Stimulated activated CD4-positive, alpha-beta T cell treated with anti-CD3 and anti-CD28 coated beads, TNF-alpha, amount 100 ng/mL, for 24 hours (primary cell): Measurements from ENCODE around the gene TACC3.
A peak's percentile ranks its signal among the peaks of the same experiment; 100 is the strongest.

ENCODE experiments used
- DNase-seq, 3 experiments: peaks; one replicate each; pipeline ENCODE4 v3.0.0-alpha.2; 2020; ENCODE audit warnings: low read depth in 3 of 3

Gene TACC3

GRCh38 chr4:1722551-1723118 is 1.3 kb downstream of the TACC3 start:
- peak in 1 of 3 experiments; percentile 37 for DNase-seq

DNA sequence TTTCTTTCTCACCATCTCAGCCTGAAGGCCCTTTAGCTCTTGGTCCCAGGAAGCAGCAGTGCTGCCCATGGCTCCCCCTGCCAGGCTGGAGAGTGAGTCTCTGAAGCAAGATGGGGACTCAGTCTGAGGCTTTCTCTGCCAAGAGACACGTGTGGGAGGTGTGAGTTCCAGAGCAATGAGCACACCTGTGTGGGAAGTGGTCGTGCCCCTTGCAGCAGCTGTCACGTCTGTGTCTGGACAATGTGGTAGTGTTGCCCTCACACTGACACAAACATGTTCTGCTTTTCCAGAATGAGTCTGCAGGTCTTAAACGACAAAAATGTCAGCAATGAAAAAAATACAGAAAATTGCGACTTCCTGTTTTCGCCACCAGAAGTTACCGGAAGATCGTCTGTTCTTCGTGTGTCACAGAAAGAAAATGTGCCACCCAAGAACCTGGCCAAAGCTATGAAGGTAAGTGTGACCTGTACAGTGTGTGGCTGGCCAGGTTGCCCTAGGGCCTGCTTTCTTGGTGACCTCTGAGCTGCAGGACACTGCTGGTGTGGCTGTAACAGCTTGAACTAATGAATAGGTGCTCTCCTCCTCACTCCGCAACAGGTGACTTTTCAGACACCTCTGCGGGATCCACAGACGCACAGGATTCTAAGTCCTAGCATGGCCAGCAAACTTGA is 1.9 kb downstream of the TACC3 start:
- peak in 2 of 3 experiments; percentile 47 to 61 for DNase-seq

DNA sequence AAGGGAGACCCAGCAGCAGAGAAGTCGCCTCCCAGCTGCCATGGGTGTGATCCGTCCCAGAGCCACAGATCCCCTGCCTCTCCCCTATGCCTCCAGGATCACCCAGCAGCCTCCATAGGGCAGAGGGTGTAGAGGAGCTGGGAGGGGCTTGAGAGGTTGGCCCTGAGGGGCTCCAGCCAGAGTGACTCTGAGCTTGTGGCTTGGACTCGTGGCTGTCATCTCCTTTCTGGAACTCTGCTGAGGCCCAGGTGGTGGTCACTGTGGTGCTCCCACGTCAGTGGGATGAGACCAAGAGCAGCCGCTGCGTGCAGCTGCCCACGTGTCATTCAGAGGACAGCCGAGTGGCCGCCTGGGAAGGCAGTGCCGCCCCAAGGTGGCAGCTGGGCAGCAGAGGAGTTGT is 4.2 kb downstream of the TACC3 start:
- DNase-seq: no peak

GRCh38 chr4:1726146-1726934 is 5.0 kb downstream of the TACC3 start:
- peak; percentile 78 to 86 (median 84) for DNase-seq

DNA sequence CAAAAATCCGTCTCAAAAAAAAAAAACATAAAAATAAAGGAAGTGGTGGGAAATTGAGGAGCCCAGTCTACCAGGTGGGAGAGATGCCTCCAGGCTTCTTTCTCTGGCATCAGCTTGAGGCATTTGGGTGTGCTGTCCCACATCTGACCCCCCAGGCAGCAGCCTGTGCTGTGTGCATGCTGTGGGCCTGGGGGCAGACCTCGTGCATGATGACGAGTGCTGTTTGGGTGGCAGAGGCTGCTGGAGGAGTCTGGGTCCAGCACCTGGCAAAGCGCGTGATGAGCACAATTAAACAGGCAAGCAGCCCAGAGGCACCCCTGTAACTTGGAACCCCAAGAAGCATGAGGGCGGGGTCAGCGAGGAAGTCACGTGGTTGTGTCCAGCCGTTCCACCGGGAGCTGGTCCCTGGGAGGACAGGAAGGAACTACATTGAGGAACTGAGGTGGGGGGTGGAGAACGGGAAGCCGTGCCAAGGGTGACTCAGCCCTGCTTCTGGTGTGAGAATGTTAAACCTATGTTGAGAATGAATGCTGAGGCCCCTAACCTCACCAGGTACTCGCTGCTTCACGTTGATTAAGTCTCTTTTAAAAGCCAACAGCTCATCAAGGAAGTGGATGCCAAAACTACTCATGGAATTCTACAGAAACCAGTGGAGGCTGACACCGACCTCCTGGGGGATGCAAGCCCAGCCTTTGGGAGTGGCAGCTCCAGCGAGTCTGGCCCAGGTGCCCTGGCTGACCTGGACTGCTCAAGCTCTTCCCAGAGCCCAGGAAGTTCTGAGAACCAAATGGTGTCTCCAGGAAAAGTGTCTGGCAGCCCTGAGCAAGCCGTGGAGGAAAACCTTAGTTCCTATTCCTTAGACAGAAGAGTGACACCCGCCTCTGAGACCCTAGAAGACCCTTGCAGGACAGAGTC is 6.1 kb downstream of the TACC3 start:
- no peak for DNase-seq

GRCh38 chr4:1728061-1728980 is 7.0 kb downstream of the TACC3 start:
- DNase-seq: no peak

GRCh38 chr4:1730532-1731135 is 9.3 kb downstream of the TACC3 start:
- DNase-seq: no peak

GRCh38 chr4:1731180-1731579 is 9.9 kb downstream of the TACC3 start:
- no peak for DNase-seq

- DNase-seq: no peak
Observed at GRCh38 chr4:1732911-1733310, 11.6 kb downstream of the TACC3 start.

DNA sequence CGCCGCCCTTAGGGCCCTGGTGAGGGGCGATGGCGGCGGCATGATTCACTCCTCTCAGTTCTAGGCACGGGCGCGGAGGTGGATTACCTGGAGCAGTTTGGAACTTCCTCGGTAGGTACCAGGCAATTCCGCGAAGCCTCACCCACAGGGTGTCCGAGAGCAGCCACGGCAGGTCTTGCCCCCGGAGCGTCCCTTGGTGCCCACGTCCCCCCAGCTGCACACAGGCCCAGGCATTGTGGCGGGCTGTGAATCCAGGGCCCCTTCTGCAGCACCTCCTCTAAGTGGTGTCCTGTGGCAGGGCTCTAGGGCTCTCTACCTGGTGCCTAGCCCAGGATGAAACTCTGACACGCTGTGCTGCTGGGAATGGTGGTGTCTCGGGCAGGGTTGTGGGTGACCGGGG is 13.9 kb downstream of the TACC3 start:
- DNase-seq: no peak

DNA sequence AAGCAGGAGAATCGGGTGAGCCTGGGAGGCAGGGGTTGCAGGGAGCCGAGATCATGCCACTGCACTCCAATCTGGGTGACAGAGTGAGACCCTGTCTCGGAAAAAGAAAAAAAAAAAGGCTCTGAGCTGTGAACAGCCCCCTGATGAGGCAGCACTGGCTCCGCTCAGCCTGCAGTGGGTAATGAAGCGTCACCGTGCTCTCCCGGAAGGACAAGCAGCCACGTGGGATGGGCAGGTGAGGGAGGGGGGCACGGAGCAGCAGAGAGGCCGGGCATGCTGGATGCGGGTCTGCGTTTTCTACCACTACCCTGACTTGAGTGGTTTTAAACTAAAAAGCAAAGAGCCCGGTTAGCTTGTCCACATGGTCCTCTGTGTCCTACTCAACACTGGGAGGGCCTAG is 15.5 kb downstream of the TACC3 start:
- no peak for DNase-seq

GRCh38 chr4:1737666-1738065 is 16.3 kb downstream of the TACC3 start:
- no peak for DNase-seq

DNA sequence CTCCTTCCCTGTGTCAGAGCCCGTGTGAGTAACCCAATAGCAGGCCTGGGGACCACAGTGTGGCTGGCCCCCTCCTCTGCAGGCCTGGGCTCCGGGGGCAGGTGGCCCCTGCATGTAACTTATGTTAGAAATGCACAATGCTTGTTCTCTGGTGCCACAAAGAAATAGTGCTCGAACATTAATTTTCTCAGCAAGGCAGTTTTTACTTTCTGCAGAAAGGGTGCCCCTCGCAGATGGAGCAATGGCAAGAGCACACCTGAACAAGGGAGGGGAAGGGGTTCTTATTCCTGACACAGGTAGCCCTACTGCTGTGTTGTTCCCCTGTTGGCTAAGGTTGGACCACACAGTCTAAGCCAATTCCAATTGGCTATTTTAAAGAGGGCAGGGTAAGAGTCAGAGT is 17.1 kb downstream of the TACC3 start:
- no peak for DNase-seq

GRCh38 chr4:1739358-1739757 is 18.0 kb downstream of the TACC3 start:
- DNase-seq: no peak

DNA sequence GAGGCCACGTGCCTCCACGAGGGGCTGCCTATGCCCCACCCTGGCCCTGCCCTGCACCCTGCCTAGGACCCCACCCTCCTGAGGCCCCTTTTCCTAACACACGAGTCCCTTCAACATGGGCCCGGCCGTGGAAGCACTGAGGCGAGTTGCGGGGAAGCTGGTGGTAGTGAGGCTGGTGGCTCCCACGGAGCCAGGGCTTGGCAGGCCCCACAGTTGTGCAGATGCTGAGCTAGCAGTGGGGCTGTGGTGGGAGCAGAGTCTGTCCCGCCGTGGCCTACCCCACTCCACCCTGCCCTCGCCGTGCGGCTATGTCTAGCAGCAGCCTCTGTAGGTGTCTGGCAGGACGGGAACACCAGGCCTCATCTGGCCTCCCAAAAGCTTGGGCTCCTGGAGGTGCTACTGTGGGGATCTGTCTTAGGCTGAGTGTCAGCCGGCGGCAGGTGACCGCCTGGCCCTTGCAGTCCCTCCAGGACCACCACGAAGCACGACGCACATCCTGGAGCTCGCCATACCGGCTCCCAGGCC is 18.8 kb downstream of the TACC3 start:
- no peak for DNase-seq

GRCh38 chr4:1741208-1741607 is 19.9 kb downstream of the TACC3 start:
- no peak for DNase-seq

DNA sequence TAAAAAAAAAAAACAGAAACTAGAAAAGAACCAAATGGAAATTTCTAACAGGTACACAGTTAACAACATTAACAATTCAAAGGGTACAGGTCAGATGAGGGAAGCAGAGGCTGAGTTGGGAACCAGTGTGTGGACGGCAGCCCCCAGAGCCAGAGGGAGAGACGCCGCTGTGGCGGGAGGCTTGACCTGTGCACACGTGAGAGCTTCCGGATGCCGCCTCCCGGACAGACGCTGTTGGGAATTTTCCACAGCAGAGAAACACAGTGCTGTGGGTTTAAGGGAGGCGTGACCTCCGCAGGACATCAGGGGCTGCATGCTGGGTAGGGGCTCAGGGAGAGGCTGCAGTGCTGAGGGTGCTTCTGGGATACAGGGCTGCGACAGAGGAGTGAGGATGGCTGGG is 22.2 kb downstream of the TACC3 start:
- DNase-seq: no peak

DNA sequence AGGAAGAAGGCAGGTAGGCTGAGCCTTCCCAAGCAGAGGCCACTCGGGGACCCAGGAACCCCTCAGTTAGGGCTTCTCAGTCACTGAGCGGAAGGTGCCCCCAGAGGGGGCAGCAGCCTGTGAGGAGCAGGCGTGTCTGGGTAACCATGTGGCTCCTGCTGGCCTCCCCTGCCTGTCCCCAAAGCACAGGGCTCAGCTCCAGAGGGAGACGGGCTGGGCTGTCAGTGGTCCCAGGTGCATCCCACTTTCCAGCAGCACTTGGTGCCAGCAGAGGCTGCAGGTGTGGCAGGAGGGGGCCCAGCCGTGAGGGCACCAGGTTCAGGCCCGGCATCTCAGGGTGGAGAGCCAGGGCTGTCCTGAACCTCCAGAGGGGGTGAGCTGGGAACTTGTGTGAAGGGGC is 22.7 kb downstream of the TACC3 start:
- no peak for DNase-seq

DNA sequence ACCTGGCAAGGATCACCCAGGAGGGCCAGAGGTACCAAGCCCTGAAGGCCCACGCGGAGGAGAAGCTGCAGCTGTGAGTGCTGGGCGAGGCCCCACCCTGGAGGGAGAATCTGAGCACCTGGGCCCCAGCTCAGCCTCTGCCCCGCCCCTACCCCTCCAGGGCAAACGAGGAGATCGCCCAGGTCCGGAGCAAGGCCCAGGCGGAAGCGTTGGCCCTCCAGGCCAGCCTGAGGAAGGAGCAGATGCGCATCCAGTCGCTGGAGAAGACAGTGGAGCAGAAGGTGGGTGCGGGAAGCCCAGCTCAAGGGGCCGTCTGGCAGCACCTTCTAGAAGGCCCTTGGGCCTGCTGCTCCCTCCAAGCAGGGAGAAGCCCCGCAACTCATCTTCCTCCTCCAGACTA is 23.2 kb downstream of the TACC3 start:
- DNase-seq: no peak

GRCh38 chr4:1745165-1745564 is 23.8 kb downstream of the TACC3 start:
- DNase-seq: no peak
